NCI-H1694 (cell line): ENCODE measurements around the gene SSMEM1.
"Not testable (repeated sequence)": the region's sequence is repeated elsewhere in the genome, so short reads cannot be mapped to it uniquely, and the experiment has no call there.

Source experiments
- DNase-seq: peaks from one replicate; lab custom pipeline; 2025; lab: John Stamatoyannopoulos, UW

The SSMEM1 gene

GRCh38 chr7:130249626-130250025, 42.0 kb downstream of the SSMEM1 start:
- DNase-seq = not testable (repeated sequence)

GRCh38 chr7:130254555-130254954, 46.9 kb downstream of the SSMEM1 start:
- no peak for DNase-seq

- DNase-seq = no peak
These were observed 49.0 kb downstream of the SSMEM1 start for GRCh38 chr7:130256704-130257103.

GRCh38 chr7:130258494-130259078, 50.9 kb downstream of the SSMEM1 start:
- DNase-seq = no peak

GRCh38 chr7:130262448-130262847, 54.8 kb downstream of the SSMEM1 start:
- no peak for DNase-seq

- DNase-seq = no peak
These were observed 55.5 kb downstream of the SSMEM1 start for GRCh38 chr7:130263130-130263529.
